NCI-H748 (cell line): ENCODE data around the gene PIH1D2.
"Not testable (repeated sequence)": the region's sequence is repeated elsewhere in the genome, so short reads cannot be mapped to it uniquely, and the experiment has no call there.

Experiments used
- DNase-seq: peaks from one replicate; lab custom pipeline; 2025; ENCODE audit not compliant: unreplicated experiment; lab: John Stamatoyannopoulos, UW

The PIH1D2 gene

DNA sequence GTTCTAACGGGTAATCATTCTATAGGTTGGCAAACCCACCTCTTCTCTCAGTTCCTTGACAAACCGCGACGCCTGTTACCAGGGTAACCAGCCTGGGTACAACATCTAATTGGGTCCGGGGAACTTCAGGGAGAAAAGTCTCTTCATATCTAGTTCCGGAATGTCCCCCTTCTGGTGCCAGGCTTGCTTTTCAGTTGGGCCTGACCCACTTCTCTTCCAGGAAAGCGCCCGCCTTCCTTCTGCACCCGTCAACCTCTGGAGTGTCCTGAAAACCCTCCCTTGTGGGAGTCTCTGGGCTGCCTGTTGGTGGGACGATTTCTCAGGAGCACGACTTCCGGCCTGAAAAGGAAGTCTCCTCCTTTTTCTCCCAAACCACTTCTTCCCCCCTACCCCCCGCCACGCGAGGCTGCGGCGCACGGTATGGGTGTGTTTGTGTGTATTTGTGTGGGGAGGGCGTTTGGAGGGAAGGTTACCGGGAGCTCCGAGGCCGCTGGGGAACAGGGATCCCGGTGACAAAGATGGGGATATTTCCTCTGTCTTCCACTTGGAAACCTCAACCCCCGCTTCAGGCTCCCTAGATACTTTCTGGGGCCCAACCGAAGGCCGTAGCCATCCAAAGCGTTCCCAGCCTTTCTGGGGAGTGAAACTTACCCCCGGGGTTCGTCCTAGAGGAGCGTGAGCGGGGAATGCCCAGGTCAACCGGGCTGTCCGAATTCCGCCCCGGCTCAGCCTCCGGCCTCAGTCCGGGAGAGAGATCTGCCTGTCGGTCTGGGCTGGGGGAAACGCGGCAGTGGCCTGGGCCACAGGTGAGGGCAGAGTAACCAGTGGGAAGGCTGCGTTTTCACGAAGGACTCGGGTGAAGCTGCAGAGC lies at the start of gene PIH1D2, which contains the start of gene NKAPD1:
TSS of gene PIH1D2 (minus strand) at position 77 of the 871 bp plus-strand sequence. CDS start 843 bp downstream, outside the sequence.
TSS of gene NKAPD1 (plus strand) at position 359 of the 871 bp plus-strand sequence. CDS start 1,276 bp downstream, outside the sequence.
- peak; percentile 87 for DNase-seq

DNA sequence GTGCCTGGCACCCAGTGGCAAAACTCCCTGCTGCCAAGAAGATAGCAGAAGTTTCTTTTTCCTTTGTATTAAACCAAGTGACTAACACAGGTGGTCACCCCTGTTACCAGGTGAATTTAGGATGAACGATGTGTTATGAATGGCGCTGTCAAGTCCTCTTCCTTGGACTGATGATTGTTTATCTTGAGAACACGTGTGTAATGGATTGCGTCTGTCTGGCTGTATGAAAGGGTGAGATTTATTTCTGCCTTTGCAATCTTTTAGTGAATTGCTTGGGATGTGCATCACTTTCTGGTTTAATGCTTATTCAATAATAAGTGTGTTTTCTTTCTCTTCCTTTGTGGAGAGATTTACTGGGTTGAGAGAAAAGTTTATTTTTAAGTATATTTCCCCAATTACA lies 49.3 kb upstream of the PIH1D2 start:
- DNase-seq = no peak

DNA sequence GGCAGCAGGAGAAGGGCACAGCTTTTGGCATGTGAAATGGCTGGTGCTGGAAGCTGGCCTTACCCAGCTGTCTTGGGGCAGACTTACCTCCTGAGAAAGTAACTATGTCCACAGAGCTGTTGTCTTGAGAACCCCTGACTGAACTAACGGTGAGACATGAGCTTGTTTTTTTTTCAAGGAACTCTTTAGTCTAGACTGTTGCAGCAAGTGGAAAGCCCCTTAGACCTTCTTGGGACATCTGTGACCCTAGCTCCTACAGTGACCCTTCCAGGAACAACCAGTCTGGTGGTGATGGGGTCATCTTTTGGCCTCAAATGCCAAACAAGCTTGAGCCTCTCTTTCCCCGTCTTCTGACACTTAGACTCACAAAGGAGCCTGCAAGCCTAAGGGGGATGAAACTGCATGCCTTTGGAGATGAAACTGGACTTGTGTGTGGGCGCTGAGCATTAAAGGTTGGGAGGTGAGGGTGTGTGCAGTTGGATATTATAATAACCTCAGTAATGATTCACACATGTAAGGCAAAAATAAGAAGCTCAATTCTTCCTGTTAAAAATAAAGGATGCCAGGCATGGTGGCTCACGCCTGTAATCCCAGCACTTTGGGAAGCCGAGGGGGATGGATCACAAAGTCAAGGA lies 48.3 kb upstream of the PIH1D2 start:
- no peak for DNase-seq

- DNase-seq = no peak
These were observed 44.4 kb upstream of the PIH1D2 start for GRCh38 chr11:112118176-112118575.

GRCh38 chr11:112115386-112115785 lies 41.6 kb upstream of the PIH1D2 start:
- no peak for DNase-seq

DNA sequence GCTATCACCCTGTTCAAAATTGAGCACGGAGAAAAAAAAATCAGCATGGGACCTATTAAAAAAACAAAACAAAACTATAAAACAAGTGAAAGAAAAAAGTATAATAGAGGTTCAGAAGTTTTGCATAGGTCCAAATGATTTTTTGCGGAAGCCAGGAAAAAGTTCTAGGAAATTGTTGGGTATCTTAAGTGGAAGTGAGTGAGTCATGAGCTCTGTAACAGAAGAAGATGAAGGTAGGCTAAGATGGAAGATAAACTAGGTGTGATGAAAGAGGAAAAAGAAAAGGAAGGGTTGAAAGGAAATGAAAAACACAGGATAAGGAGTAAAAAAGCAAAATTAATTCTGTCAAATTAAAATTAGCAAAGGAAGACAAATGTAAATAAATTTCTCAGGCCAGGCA lies 40.6 kb upstream of the PIH1D2 start:
- DNase-seq = no peak

DNA sequence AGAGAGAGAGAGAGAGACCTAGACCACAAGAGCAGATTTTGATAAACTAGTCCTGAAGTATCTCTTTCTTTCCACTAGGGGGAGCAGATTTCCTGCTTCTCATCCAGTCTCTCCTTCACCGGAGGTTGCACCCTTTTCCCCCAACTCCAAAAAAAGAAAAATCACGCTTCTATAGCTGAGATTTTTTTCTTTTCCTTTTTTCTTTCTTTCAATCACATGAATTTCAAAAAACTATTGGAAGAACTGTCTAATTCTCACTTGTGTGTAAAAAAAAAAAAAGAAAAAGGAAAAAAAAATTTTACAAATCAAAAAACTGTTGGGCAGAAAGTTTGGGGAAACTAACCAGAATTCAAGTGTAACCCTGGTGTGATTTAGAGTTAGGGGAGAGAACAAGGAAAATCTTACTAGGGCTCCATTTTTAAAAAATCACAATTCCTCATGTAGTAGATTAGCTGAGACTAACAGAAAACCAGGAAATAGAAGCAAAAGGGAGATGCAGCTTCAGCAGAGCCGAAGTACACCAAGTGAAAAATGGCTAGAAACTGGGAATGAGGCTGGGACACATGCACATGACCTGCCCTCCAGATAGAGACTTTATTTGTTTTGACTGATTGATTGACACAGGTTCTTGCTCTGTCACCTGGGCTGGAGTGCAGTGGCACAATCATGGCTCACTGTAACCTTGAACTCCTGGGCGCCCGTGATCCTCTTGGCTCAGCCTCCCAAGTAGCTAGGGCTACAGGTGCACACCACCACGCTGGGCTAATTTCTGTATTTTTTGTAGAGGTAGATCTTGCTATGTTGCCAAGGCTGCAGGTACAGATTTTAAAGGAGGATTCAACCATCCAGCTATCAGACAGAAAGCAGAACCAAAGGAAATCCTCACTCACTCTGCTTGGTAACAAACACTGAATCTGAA lies 40.0 kb upstream of the PIH1D2 start:
- DNase-seq = peak; percentile 41

DNA sequence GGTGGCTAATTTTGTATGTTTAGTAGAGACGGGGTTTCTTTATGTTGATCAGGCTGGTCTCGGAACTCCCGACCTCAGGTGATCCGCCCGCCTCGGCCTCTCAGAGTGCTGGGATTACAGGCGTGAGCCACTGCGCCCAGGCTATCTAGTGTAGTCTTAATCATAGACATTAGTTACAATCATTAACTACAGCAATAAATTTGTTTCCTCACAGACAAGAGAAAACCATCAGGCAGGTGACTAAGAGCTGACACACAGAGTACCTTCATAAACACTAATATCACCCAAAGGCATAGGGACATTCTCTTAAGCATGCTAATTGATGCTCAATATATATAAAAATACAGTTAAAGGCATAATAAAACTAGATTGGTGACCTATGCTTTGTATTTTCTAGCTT lies 32.3 kb upstream of the PIH1D2 start:
- no peak for DNase-seq

GRCh38 chr11:112103446-112103845 lies 29.6 kb upstream of the PIH1D2 start:
- DNase-seq = no peak

DNA sequence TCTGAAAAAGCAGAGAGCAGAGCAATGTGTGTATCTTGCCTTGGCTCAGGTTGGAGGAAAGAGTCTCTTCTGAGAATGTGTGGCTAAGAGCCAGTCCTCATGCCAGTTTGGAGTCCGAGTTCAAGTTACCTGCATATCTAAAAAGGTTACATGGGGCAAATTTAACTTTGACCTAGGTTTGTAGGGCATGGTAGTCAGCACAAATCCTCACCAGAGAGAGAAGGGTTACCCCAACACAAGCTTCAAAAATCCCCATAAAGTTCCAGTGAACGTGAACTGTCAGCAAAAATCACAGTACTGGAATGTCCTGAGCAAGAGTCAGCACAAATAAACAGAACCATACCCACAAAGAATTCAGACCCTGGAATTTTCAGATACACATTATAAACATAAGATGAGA lies 26.6 kb upstream of the PIH1D2 start:
- no peak for DNase-seq

- no peak for DNase-seq
These were observed 24.1 kb upstream of the PIH1D2 start for GRCh38 chr11:112097734-112098528.

DNA sequence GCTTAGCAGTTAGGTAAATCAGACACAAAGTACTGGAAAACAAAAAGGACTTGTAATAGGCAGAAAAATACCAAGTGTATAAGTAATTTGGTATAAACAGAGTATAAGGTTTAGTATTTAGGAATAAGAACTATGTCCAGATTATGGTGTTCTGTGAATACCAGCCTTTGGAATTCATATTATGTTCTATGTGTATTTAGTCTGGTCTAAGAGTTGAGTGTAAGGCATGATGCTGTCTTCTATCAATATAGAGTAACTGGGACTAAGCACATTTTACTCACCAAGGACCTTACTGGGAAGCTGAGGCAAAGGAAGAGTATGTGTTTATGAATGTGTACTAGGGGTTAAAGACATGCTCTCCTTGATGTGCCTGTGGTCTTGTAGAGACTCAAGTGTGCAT lies 22.4 kb upstream of the PIH1D2 start:
- no peak for DNase-seq

DNA sequence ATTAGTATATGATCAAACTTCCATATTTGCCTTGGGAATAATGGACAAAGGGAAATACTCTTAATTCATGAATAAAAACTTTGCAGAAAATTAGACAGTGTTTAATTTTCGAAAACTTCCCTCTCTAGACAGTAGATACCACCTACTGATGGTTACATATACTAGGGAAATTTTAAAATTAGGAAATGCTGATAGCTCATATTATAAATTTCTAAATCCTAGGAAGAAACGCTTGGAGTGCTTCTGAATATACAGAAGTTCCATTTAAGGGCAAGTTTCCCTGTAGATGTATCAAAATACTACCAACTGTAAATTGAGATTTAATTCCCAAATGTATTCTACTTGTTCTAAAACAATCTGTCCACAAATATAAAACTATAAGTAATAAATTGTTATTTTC lies 21.5 kb upstream of the PIH1D2 start:
- not testable (repeated sequence) for DNase-seq

DNA sequence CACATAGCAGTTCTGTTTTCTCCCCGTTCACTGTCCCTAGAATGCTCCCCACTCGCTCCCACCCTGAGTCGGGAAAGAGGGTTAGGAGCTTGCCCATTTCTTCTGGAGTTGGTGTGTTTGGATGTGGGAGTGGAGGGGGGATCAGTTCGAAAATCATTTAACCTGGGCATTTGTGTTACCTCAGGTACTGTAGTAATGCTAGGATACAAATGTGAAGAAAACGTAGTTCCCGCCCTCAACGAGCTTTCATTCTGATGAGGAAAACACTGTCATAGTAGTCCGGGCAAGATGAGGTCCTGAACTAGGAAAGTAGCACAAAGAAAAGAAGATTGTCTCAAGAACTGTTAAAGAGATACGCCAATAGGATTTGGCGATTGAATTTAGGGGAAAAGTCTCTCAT lies 13.4 kb upstream of the PIH1D2 start:
- DNase-seq = no peak

- DNase-seq = peak; percentile 94
These were observed 12.8 kb upstream of the PIH1D2 start, which contains the start of the genes SDHD and TIMM8B for GRCh38 chr11:112086422-112087191. SDHD (plus strand) TSS chr11:112086873; CDS start chr11:112086908, 35 bp downstream. TIMM8B (minus strand) TSS chr11:112086756; CDS start chr11:112086723, 33 bp downstream.

DNA sequence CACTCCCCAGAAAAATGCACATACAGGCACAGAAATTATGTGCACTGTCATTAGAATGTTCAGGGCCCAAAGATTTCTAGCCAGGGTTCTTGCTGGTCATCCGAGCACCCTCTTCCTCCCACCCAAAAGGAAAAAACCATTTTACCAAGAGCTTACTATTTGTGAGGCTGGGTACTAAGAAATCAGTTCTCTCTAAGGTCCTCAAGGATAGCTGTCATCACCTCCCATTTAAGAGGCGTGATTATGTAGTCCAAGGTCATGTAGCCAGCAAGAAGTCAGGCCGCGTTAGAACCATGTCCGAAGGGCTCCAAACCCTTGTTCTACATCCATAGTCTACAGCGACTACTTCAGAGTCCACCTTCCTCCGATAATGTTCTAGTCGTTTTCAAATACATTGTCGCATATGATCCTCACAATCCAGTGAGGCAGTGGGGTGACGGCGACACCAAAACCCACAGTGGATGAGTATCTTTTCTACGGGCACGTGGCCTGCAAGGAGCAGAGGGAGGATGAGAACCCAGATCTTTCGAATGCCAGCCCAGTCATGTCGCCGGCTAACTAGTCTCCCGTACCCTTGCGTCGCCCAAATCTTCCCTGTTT lies 12.1 kb upstream of the PIH1D2 start:
- no peak for DNase-seq

GRCh38 chr11:112082729-112083128 lies 8.9 kb upstream of the PIH1D2 start:
- DNase-seq = no peak

DNA sequence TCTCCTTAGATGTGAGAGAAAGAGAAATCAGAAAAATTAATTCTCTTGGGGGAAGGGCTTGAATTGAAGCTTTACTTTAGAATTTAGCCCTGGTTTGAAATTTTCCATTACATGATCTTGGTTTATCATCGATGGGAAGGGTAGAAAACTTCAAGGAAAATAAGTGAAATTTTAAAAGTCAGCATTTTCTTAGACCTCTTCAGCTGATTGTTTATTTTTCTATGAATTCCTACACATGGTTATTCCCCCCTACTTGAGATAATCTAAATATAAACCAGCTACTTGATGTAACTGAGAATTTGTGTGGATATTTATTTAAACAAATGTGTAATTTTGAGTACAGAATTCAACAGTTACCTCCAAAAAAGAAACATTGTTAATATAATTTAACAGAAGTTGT lies 10.9 kb downstream of the PIH1D2 start:
- DNase-seq = no peak

- DNase-seq = no peak
These were observed 15.7 kb downstream of the PIH1D2 start for GRCh38 chr11:112058103-112058502.
